GM21515 (cell line): ENCODE measurements around the gene FIP1L1.
"Not testable (repeated sequence)": the region's sequence is repeated elsewhere in the genome, so short reads cannot be mapped to it uniquely, and the experiment has no call there.

Source experiments
- ATAC-seq: cut with Tn5 transposase; IDR thresholded peaks from one replicate; pipeline ENCODE4 v1.9.1; 2021; ENCODE audit not compliant: unreplicated experiment

FIP1L1 gene

DNA sequence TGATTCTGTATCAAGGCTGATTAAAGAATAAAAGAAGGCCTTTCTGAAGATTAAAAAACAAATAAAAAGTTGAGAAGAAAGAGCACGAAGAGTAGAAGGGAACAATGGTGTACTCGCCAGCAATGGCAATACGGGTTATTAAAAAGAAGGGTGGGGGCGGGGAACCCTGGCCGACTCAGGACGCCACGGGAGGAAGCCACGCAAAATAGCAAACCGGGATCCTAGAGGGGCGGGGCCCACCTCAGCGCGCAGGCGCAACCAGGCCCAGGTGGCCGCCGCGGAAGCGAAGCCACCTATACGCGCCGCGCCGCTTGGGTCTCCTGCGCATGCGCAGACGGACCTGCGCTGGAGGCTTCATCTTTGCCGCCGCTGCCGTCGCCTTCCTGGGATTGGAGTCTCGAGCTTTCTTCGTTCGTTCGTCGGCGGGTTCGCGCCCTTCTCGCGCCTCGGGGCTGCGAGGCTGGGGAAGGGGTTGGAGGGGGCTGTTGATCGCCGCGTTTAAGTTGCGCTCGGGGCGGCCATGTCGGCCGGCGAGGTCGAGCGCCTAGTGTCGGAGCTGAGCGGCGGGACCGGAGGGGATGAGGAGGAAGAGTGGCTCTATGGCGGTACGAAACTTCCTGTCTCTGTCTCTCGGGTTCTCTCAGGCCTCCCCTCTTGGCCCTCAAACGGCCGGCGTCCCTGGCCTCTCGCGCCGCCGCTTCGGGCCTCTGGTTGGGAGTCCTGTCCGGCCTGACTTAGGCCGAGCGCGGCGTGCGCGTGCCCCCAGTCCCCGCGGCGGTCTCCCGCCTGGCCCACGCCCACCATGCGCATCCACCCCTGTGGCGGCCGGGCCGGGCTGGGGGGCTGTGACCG lies at the start of gene FIP1L1:
FIP1L1 (plus strand) TSS at position 323 of the 852 bp plus-strand sequence; CDS start at position 521, 198 bp downstream.
- ATAC-seq, result peak; percentile 90

DNA sequence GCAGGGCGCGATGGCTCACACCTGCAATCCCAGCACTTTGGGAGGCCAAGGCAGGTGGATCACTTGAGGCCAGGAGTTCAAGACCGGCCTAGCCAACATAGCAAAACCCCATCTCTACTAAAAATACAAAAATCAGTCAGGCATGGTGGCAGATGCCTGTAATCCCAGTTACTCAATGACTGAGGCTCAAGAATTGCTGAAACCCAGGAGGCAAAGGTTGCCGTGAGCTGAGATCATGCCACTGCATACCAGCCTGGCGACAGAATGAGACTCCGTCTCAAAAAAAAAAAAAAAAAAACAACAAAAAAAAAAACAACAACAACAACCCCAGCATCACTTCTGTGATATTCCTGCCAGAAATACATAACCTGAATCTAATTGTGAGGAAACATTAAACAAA lies 42.5 kb upstream of the FIP1L1 start:
- ATAC-seq, result not testable (repeated sequence)

GRCh38 chr4:53340145-53340544 lies 37.3 kb upstream of the FIP1L1 start:
- ATAC-seq, result not testable (repeated sequence)

DNA sequence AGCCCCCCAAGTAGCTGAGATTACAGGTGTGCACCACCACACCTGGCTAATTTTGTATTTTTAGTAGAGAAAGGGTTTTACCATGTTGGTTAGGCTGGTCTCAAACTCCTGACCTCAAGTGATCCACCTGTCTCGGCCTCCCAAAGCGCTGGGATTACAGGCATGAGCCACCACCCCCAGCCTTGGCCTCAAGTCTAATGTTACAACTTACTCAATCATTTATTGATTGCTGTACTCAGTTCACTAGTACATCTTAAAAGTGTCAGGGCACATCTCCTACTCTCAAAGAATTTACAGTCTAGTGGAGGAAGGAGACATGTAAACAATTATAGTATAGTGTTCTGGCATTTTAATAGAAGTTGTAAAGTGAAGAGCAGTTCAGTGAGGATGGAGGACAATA lies 31.0 kb upstream of the FIP1L1 start:
- ATAC-seq, result not testable (repeated sequence)

DNA sequence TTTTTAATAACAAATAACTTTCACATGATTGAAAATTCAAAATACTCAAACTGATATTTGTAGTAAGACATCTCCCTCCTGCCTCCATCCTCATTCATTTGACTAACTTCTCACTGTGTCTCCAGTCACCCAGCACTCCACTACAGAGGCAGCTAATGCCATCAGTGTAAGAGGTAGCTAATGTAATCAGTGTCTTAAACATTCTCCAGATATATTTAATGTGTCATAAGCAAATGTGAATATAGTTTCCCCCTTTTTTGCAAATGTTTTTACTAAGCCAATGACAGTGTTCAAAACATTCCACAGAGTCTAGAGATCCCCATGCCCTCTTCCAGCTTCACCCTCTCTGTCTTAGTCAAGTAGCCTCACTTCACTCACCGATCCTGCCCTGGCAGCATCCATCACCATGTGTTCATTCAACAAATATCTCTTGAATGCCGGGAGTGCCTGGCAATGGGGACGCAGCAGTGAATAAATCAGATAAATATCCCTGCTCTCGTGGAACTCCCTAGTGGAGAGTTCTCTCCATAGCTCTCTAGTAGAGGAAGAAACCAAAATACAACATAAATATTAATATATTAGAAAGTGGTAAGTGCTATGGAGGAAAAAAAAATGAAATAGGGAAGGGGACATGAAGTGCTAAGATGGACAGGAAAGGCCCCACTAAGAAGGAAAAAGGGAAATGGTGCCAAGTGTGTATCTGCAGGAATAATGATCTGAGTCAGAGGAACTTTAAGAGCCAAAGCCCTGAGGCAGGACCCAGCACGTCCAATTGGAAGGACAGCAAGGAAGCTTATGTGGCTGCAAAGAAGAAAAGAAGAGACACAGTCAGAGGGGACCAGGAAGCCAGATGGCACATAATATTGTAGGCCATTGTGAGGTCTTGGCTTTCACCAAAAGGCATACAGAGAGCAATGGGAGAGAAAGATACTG lies 30.3 kb upstream of the FIP1L1 start:
- ATAC-seq, result no peak

- ATAC-seq, result no peak
These were observed 29.4 kb upstream of the FIP1L1 start for GRCh38 chr4:53348046-53348445.

DNA sequence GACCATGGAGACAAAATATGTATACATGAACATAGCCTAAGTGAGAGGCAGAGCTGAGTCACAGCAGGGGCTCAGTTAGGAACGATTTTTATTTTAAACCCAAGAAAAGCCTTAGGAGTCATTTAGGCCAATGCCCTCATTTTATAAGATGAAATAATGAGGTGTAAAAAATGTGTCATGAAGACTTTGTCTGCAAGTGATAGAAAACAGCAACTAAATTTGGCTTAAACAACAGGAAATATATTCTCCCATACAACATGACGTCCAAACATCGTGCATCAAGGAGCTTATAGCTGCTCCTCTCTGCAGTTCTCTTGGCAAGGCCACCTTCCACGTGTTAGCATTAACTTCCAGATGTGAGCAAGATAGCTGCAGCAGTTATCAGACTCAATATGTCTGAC lies 28.4 kb upstream of the FIP1L1 start:
- ATAC-seq, result no peak

- ATAC-seq, result no peak
These were observed 23.3 kb upstream of the FIP1L1 start for GRCh38 chr4:53354012-53354722.

DNA sequence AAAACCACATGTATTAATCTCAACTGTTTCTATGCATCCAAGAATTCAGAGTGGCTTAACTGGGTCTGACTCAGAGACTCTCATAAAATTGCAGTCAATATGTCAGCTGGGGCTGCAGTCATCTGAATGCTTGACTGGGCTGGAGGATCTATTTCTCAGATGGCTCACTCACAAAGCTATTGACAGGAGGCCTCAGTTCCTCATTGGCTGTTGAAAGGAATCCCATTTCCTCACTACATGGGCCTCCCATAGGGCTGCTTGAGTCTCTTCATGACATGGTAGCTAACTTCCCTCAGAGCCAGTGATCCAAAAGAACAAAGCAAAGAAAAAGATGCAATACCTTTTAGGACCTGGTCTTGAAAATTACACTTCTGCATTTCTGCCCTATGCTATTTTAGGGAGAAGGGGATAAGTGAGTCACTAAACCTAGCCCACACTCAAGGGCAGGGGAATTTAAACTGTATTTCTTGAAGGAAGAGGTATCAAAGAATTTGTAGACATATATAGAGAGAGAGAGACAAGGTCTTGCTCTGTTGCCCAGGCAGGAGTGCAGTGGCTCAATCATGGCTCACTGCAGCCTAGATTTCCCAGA lies 21.4 kb upstream of the FIP1L1 start:
- no peak for ATAC-seq

GRCh38 chr4:53361451-53361850 lies 16.0 kb upstream of the FIP1L1 start:
- ATAC-seq, result no peak

DNA sequence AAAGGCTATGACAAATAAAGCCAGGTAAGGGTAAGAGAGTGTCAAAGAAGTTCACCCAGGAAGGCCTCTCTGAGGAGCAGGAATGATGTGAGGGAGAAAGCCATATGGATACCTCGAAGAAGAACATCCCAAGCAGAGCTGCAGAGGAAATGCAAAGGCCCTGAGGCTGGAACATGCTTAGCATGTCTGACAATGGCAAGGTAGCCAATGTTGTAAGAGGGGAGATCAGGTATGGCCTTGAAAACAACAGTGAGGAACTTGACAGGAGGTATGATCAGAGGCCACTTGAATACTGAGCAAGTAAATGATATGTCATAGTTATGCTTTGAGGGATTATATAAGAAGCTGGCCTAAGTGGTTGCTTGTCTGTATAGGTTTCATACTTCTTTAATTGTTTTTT lies 15.3 kb upstream of the FIP1L1 start:
- no peak for ATAC-seq

- no peak for ATAC-seq
These were observed 12.8 kb upstream of the FIP1L1 start for GRCh38 chr4:53364624-53365023.

GRCh38 chr4:53365121-53365485 lies 12.3 kb upstream of the FIP1L1 start:
- ATAC-seq, result peak; percentile 13

- ATAC-seq, result peak; percentile 97
These were observed 11.7 kb upstream of the FIP1L1 start, which contains the start of gene SCFD2 for GRCh38 chr4:53365486-53366300. Gene SCFD2, minus strand, starts transcription at chr4:53366061.

DNA sequence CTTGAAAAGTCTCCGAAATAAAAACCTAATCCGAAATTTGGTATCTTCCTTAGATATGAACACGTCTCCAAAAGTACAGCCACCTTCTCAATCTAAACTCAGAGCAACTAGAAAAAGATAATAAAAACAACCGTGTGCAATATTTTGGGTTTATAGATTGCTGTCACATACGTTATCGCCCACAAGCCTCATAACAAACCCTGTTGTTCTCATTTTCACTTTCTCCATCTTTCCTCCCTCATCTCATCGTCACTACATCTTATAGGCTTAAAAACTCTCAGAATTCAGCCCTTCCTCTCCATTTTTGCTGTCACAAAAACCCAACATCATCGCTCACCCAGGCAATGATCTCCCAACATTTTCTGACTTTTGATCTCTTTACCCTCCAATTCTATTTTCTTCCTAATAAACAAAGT lies 11.1 kb upstream of the FIP1L1 start:
- peak; percentile 14 for ATAC-seq

DNA sequence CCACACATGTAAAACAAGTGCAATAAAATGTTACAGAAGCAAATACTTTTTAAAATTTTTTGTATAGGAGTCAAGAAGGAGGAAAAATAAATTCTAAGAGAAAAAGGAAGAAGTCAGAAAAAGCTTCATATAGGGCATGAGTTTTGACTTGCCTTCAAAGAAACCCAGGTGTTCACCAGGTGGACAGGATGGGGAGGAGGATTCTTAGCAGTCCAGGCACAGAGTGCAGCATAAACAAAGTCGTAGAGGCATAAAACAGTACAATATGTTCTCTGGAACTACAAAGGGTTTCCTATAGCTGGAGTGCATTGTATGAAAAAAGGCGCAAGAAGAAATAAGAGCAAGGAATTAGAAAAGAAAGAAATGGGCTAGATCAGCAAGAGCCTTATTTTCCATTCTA lies 9.7 kb upstream of the FIP1L1 start:
- ATAC-seq, result no peak

DNA sequence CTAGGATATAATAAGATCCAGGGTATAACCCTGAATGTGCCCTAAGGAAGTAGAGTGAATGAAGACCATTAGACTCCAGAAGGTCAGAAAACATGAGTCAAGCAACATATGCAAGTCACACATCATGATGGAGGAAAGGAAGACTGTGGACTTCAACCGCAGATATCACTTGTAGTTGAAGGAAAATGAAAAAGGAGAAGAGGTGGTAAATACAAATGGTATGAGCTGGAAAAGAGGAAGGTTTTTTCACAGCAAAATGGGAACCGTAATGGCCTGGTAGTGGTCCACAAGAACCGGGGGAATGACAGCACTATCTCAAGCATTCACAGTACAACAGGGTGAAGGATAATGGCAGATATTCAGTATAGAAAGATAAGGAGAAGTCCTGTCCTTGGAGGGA lies 6.4 kb upstream of the FIP1L1 start:
- no peak for ATAC-seq

DNA sequence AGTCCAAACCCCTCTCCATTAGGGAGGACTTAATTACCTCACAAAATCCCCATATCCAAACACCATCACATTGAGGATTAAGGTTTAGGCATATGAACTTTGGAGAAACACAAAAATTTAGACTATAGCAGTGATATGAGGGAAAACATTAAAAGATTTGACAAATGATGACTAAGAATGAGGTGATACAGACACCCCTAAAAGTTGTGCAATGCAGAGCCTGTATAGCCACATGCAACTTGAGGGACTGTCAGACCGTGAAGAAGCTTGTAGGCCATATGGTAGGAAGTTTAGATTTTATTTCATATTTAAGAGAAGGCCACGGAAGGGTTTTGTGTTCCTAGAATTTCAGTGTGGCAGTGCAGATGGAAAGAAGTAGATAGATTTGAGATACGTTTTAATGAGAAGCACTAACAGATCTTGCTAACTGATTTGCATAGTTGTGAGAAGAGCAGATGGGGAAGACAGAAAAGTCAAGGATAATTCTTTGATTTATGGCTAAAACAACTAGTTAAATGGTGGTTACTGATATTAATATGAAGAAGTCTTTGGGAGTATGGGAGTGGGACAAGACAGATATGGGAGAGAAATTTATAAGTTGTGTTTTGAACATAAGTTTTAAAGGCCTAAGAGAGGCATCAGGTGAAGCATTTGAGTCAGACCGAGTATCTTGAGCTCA lies 5.5 kb upstream of the FIP1L1 start:
- ATAC-seq, result no peak

- no peak for ATAC-seq
These were observed 2.6 kb upstream of the FIP1L1 start for GRCh38 chr4:53374777-53375258.
